GM18870 (cell line): ENCODE results near the gene MRPL44.

Experiments used
- ATAC-seq: cut with Tn5 transposase; IDR thresholded peaks from one replicate; pipeline ENCODE4 v1.9.1; 2021; ENCODE audit warnings: moderate library complexity; ENCODE audit not compliant: unreplicated experiment

Gene MRPL44

DNA sequence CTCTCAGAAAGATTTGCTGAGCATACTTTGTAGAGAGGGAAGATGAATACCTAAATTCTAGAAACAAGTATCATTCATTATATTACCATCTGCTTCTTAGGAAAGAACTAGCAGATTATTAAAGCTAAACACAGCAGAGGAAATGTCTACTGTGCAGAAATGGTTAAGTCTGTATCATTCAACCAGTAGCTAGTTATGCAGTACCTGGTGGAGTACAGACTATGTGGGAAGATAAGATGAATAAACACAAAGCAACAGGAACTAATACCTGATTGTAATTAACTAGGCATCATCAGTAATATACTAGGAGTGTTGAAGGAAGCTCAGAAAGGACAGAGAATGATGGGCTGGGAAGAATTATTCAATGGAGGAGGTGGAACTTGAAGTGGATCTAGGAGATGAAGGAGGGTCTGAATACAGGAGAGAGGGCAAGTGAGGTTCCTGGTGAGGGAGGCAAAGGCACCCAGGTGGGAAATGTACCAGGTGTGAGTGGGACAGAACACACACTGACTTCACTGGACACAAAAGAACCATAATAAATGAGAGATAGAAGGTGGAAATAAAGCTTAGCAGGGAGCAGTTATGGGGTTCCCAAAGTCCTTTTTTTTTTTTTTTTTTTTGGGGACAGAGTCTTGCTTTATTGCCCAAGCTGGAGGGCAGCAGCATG lies 21.7 kb upstream of the MRPL44 start:
- no peak for ATAC-seq

- ATAC-seq, result no peak
Observed at GRCh38 chr2:223936862-223937326, 20.4 kb upstream of the MRPL44 start.

GRCh38 chr2:223937535-223937934 lies 19.7 kb upstream of the MRPL44 start:
- no peak for ATAC-seq

DNA sequence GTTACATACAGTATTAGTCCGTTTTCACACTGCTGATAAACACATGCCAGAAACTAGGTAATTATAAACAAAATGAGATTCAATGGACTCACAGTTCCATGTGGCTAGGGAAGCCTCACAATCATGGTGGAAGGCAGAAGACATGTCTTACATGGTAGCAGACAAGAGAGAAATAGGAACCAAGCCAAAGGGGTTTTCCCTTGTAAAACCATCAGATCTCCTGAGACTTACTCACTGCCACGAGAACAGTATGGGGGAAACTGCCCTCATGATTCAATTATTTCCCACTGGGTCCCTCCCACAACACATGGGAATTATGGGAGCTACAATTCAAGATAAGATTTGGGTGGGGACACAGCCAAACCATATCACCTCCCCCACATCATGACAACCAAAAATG lies 17.8 kb upstream of the MRPL44 start:
- ATAC-seq, result peak; percentile 46

DNA sequence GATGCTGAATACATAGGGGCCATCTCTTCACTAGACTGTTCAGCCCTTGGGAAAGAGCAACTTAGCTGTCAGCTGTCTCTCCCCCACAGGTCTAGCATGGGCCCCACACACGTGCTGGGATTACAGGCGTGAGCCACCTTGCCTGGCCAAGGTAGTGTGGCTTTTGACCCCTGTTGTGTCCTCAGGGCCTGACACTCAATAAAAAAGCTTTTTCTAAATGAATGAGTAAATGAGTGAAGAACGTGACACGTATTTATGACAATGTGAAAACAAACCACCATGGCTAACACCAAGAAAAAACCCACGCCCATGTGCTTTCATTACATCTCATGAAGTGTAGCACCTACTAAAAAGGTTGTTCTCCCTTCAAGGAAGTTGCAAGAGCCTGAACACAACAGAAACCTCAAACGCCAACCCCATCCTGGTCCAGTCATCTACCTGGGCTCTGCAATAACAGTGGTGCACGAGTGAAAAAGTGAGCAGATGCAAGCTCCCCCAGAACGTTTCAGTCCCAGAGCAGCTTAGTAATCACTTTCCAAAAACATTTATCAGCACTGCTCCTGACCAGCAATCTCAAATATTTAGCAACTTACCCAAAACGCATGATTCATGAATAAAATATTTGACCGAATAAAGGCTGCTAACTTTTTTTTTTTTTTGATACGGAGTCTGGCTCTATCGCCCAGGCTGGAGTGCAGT lies 15.5 kb upstream of the MRPL44 start:
- ATAC-seq, result peak; percentile 66

GRCh38 chr2:223943135-223943534 lies 14.1 kb upstream of the MRPL44 start:
- ATAC-seq, result no peak

DNA sequence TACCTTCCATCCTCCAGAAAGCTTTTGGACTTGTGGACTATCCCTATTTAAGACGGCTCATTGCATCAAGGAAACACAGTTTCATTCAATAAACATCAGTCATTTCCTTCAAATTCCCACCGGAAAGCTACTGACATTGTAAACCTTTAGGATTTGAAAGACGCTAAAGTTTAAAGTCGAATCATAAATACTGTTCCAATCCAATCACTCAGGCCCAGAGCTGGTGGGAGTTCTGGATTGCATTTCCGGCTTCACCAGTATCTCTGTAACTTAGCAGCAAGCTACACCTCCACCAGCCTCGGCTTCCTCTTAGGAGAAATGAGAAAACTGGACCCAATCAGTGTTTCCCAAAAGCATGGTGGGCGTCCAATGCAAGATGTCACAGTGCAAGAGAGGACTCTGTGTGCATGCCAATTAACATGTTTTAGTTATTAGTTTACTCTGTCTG lies 13.7 kb upstream of the MRPL44 start:
- ATAC-seq, result no peak

- no peak for ATAC-seq
Observed at GRCh38 chr2:223944166-223944702, 13.0 kb upstream of the MRPL44 start.

DNA sequence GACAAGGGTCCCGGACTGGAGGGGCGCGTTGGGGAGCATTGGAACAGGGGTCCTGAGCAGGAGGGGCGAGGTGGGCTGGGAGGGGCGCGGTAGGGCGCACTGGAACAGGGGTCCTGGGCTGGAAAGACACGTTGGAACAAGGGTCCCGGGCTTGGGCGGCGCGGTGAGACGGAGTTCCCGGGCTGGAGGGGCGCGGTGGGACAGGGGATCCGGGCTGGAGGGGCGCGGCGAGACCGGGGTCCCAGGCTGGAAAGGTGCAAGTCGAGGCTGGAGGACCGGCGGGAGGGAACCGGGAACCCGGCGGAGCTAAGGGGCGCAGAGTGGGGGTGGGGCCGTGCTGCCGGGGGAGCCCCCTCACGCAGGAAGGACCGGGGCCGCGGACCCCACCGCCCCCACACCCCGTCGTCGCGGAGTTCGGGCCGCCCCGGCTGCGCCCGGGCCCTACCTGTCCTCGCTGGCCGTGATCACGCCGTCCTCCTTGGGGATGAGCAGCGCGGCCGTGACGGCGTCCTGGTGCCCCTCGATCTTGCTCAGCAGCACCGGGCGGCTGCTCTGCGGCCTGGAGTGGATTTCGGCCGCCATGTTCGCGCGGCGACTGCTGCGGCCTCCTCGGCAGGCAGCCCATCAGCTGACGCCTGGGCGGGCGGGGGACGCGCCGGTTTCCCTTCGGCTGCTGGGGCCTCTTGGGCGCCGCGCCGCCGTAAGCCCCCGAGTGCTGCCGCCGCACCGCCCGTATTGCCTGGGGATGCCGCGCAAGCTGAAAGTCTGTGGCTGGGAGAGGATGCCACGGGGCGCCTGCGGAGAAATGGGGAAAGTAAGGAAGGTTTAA lies 12.3 kb upstream of the MRPL44 start, which contains the start of gene WDFY1:
Gene WDFY1 (minus strand): TSS at position 633 of the 829 bp plus-strand sequence. CDS start 51 bp downstream, at position 582.
- peak; percentile 43 for ATAC-seq

- no peak for ATAC-seq
Observed at GRCh38 chr2:223945755-223946154, 11.5 kb upstream of the MRPL44 start.

GRCh38 chr2:223947711-223948205 lies 9.5 kb upstream of the MRPL44 start:
- no peak for ATAC-seq

GRCh38 chr2:223949241-223949840 lies 7.9 kb upstream of the MRPL44 start:
- no peak for ATAC-seq

GRCh38 chr2:223950448-223951347 lies 6.6 kb upstream of the MRPL44 start:
- ATAC-seq, result no peak

- ATAC-seq, result peak; percentile 42
Observed at GRCh38 chr2:223952280-223952968, 4.8 kb upstream of the MRPL44 start.

GRCh38 chr2:223954401-223954800 lies 2.9 kb upstream of the MRPL44 start:
- no peak for ATAC-seq

GRCh38 chr2:223956300-223956699 lies 963 bp upstream of the MRPL44 start:
- ATAC-seq, result peak; percentile 44

- no peak for ATAC-seq
Observed at GRCh38 chr2:223959688-223960087, 2.4 kb downstream of the MRPL44 start.

DNA sequence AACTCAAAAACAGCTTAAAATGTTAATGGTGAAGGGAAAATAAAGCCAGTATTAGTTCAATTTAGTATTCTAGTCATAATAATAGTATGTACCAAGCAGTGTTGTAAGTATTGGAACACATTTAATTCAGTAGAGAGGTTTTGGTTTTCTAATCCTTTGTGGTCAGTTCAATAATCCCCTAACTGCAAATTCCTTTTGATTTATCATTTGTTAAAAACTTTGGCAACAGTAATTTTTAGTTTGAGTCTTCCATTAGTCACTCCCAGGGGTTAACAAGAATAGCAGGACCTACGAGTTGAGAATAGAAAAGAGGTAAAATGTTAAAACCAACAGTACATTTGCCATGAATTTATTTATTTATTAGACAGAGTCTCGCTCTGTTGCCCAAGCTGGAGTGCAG lies 10.7 kb downstream of the MRPL44 start:
- ATAC-seq, result no peak

GRCh38 chr2:223969315-223969714 lies 12.1 kb downstream of the MRPL44 start:
- ATAC-seq, result no peak
